ENCODE results near the gene PSD4. TPM values are rescaled to one million over a fixed set of nuclear protein-coding genes. Genes with fewer than 3 reads are reported as not detected.

PSD4 gene
- total RNA-seq, 1 experiment from 2014 or later = 1.0 TPM

GRCh38 chr2:113255140-113256070 lies 81.6 kb downstream of the PSD4 start:
- no peak overlapping the region for H3K14ac ChIP-seq (ENCODE audit: insufficient read depth, low read length)
- H2BK120ac ChIP-seq (ENCODE audit: low read depth, low read length, poor library complexity, severe bottlenecking) = no peak overlapping the region
- H3K23ac ChIP-seq (ENCODE audit: insufficient read length, low read depth, low read length) = no peak overlapping the region
- H2AK5ac ChIP-seq (ENCODE audit: insufficient read length, low read length) = no peak overlapping the region
- H4K5ac ChIP-seq (ENCODE audit: insufficient read length, low read depth, low read length) = no peak overlapping the region
- H3K9ac ChIP-seq (ENCODE audit: extremely low read depth, insufficient read length, low read length) = no peak overlapping the region
- H3K18ac ChIP-seq (ENCODE audit: insufficient read length, low read depth, low read length) = no peak overlapping the region
- H3K9me3 ChIP-seq (ENCODE audit: control insufficient read depth, low read depth, low read length) = no peaks in the 10 kb centered on the region
- H3K27ac Mint-ChIP-seq = no peak overlapping the region
- H2BK5ac ChIP-seq (ENCODE audit: insufficient read length, low read length) = no peak overlapping the region
- no peak overlapping the region for H2AFZ ChIP-seq (ENCODE audit: low read length)
- no peak overlapping the region for H3K56ac ChIP-seq (ENCODE audit: insufficient read length, low read depth, low read length)
- H3K9me3 Mint-ChIP-seq = no peaks in the 10 kb centered on the region; a peak in 2 of 5 replicates
- H3K27me3 Mint-ChIP-seq (ENCODE audit: low read depth) = peaks cover 39% of the 10 kb centered on the region
- no peak overlapping the region for H3K4me2 ChIP-seq (ENCODE audit: insufficient read depth, insufficient read length, low read length)
- H3K79me2 ChIP-seq (ENCODE audit: insufficient read depth, low read length) = no peaks in the 10 kb centered on the region
- H3K4ac ChIP-seq (ENCODE audit: low read depth, low read length) = no peak overlapping the region
- no peak overlapping the region for H4K8ac ChIP-seq (replicated peaks; ENCODE audit: insufficient read length, low read depth, low read length)
- H3K27me3 ChIP-seq (ENCODE audit: insufficient read depth, low read length) = no peaks in the 10 kb centered on the region
- no peaks in the 10 kb centered on the region for H4K20me1 ChIP-seq (ENCODE audit: control insufficient read depth, insufficient read depth, insufficient read length)
- H2BK12ac ChIP-seq (ENCODE audit: insufficient read length, low read depth, low read length) = no peak overlapping the region
- H3K27ac ChIP-seq (ENCODE audit: insufficient read length, low read depth, low read length) = no peak overlapping the region
- H3K4me3 Mint-ChIP-seq = no peak overlapping the region; a peak in 1 of 5 replicates
- H2BK15ac ChIP-seq (ENCODE audit: low read depth, low read length) = no peak overlapping the region
- no CpG with 5 or more reads among the region's 4 CpGs for WGBS (ENCODE audit: extremely low coverage, insufficient read length, low lambda C conversion rate)
- no peak for DNase-seq
- H3K79me1 ChIP-seq (ENCODE audit: insufficient read depth, low read depth, low read length, poor library complexity, severe bottlenecking) = no peaks in the 10 kb centered on the region
- peaks cover 10 to 19% of the 10 kb centered on the region in 2 experiments for H3K4me1 Mint-ChIP-seq
- H3K4me1 ChIP-seq (ENCODE audit: insufficient read depth, low read length) = peaks cover 2% of the 10 kb centered on the region; the same call in 1 of the 2 replicates
- no peak overlapping the region for H4K91ac ChIP-seq (ENCODE audit: insufficient read length, low read depth, low read length)
- H2BK20ac ChIP-seq (ENCODE audit: low read depth, low read length, poor library complexity, severe bottlenecking) = no peak overlapping the region
- no peak overlapping the region for H3T11ph ChIP-seq (ENCODE audit: low read length)
- TF ChIP-seq, protein P1, sequence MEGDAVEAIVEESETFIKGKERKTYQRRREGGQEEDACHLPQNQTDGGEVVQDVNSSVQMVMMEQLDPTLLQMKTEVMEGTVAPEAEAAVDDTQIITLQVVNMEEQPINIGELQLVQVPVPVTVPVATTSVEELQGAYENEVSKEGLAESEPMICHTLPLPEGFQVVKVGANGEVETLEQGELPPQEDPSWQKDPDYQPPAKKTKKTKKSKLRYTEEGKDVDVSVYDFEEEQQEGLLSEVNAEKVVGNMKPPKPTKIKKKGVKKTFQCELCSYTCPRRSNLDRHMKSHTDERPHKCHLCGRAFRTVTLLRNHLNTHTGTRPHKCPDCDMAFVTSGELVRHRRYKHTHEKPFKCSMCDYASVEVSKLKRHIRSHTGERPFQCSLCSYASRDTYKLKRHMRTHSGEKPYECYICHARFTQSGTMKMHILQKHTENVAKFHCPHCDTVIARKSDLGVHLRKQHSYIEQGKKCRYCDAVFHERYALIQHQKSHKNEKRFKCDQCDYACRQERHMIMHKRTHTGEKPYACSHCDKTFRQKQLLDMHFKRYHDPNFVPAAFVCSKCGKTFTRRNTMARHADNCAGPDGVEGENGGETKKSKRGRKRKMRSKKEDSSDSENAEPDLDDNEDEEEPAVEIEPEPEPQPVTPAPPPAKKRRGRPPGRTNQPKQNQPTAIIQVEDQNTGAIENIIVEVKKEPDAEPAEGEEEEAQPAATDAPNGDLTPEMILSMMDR (conservative IDR thresholded peaks at IDR 0.05) = no peak
- H3K23me2 ChIP-seq (ENCODE audit: insufficient read length, low read depth, low read length, poor library complexity, severe bottlenecking) = no peaks in the 10 kb centered on the region
- no peaks in the 10 kb centered on the region; a peak in 1 of 7 replicates for H3K36me3 Mint-ChIP-seq (ENCODE audit: insufficient read depth in 1 of 3, low read depth in 3 of 3)
